Mesenchymal stem cell (in vitro differentiated cells and primary cell): Measurements from ENCODE around the gene ATF4.

Experiments used
- DNase-seq: peaks from one replicate; pipeline ENCODE4 v3.0.0-alpha.2; 2013
- H2AFZ ChIP-seq: one replicate; pipeline ENCODE4 v1.6.1; 2013; ENCODE audit warnings: low read depth, mild to moderate bottlenecking, control low read depth, inconsistent platforms, low read length, moderate library complexity
- H2AK5ac ChIP-seq: 2 replicates; pipeline ENCODE4 v1.6.1; 2013; ENCODE audit warnings: low read length, moderate library complexity, mild to moderate bottlenecking, inconsistent platforms; ENCODE audit not compliant: severe bottlenecking
- H2BK120ac ChIP-seq: one replicate; pipeline ENCODE4 v1.6.1; 2013; ENCODE audit warnings: low read depth, mild to moderate bottlenecking, inconsistent platforms, low read length, moderate library complexity
- H2BK12ac ChIP-seq, 2 experiments: one replicate each; pipeline ENCODE4 v1.6.1; 2013; ENCODE audit warnings: inconsistent platforms in 2 of 2, low read length in 2 of 2, mild to moderate bottlenecking in 2 of 2, moderate library complexity in 2 of 2, control low read depth in 1 of 2
- H2BK15ac ChIP-seq: one replicate; pipeline ENCODE4 v1.6.1; 2013; ENCODE audit warnings: mild to moderate bottlenecking, low read depth, inconsistent platforms; ENCODE audit not compliant: poor library complexity, severe bottlenecking
- H2BK5ac ChIP-seq: 2 replicates; pipeline ENCODE4 v1.6.1; 2013; ENCODE audit warnings: low read depth, mild to moderate bottlenecking, low read length, control low read depth, inconsistent platforms; ENCODE audit not compliant: poor library complexity, severe bottlenecking
- H3K14ac ChIP-seq, 2 experiments: one replicate each; pipeline ENCODE4 v1.6.1; 2013; ENCODE audit warnings: inconsistent platforms in 2 of 2, low read length in 2 of 2, control low read depth in 1 of 2, mild to moderate bottlenecking in 1 of 2, moderate library complexity in 1 of 2
- H3K18ac ChIP-seq, 2 experiments: one replicate each; pipeline ENCODE4 v1.6.1; 2013; ENCODE audit warnings: inconsistent platforms in 2 of 2, low read length in 2 of 2, control low read depth in 1 of 2, low read depth in 1 of 2, mild to moderate bottlenecking in 1 of 2
- H3K23ac ChIP-seq, 2 experiments: one replicate each; pipeline ENCODE4 v1.6.1; 2013; ENCODE audit warnings: inconsistent platforms in 2 of 2, low read length in 2 of 2, mild to moderate bottlenecking in 2 of 2, moderate library complexity in 2 of 2, control low read depth in 1 of 2
- H3K27ac ChIP-seq: 2 replicates; pipeline ENCODE4 v1.5.1; 2013; ENCODE audit warnings: mild to moderate bottlenecking, moderate library complexity, low read length, control low read depth, inconsistent platforms; ENCODE audit not compliant: poor library complexity, severe bottlenecking
- H3K27me3 ChIP-seq, 2 experiments: 2 replicates each; pipeline versions ENCODE4 v1.6.1 to v1.7.0; 2013; ENCODE audit warnings: low read length in 2 of 2, mild to moderate bottlenecking in 2 of 2, moderate library complexity in 2 of 2, control low read depth in 1 of 2, inconsistent platforms in 1 of 2; ENCODE audit not compliant: control insufficient read depth in 1 of 2, insufficient read depth in 1 of 2
- H3K36me3 ChIP-seq, 2 experiments: 2 replicates each; pipeline versions ENCODE4 v1.6.1 to v1.7.0; 2013; ENCODE audit warnings: low read length in 2 of 2, control low read depth in 1 of 2, inconsistent platforms in 1 of 2, low read depth in 1 of 2, mild to moderate bottlenecking in 1 of 2; ENCODE audit not compliant: insufficient read depth in 2 of 2, control insufficient read depth in 1 of 2
- H3K4ac ChIP-seq, 2 experiments: one replicate each; pipeline ENCODE4 v1.6.1; 2013; ENCODE audit warnings: inconsistent platforms in 2 of 2, low read length in 2 of 2, mild to moderate bottlenecking in 2 of 2, moderate library complexity in 2 of 2, control low read depth in 1 of 2, low read depth in 1 of 2
- H3K4me1 ChIP-seq: 2 replicates; pipeline ENCODE4 v1.6.1; 2013; ENCODE audit warnings: low read depth, low read length, control low read depth; ENCODE audit not compliant: control insufficient read depth, insufficient read depth
- H3K4me2 ChIP-seq: 2 replicates; pipeline ENCODE4 v1.6.1; 2013; ENCODE audit warnings: low read length, mild to moderate bottlenecking, inconsistent platforms; ENCODE audit not compliant: poor library complexity, severe bottlenecking
- H3K4me3 ChIP-seq, 2 experiments: 2 replicates each; pipeline versions ENCODE4 v1.5.1 to v1.7.0; 2013; ENCODE audit warnings: low read length in 2 of 2, mild to moderate bottlenecking in 2 of 2, control low read depth in 1 of 2, low read depth in 1 of 2; ENCODE audit not compliant: insufficient read depth in 1 of 2
- H3K79me1 ChIP-seq: replicated peaks from 2 replicates; pipeline ENCODE4 v1.6.1; 2013; ENCODE audit warnings: mild to moderate bottlenecking, control low read depth, low read length, inconsistent platforms; ENCODE audit not compliant: poor library complexity, severe bottlenecking
- H3K9ac ChIP-seq: 2 replicates; pipeline ENCODE4 v1.7.0; 2013; ENCODE audit warnings: mild to moderate bottlenecking, low read length, moderate library complexity
- H3K9me3 ChIP-seq: 2 replicates; pipeline ENCODE4 v1.7.0; 2013; ENCODE audit warnings: mild to moderate bottlenecking, low read length; ENCODE audit not compliant: control insufficient read depth
- H4K8ac ChIP-seq: one replicate; pipeline ENCODE4 v1.6.1; 2013; ENCODE audit warnings: inconsistent platforms, mild to moderate bottlenecking, low read length, moderate library complexity
- H4K91ac ChIP-seq: one replicate; pipeline ENCODE4 v1.6.1; 2013; ENCODE audit warnings: mild to moderate bottlenecking, low read length, inconsistent platforms
- WGBS: methylation state at CpG from one replicate; pipeline ENCODE4 v1.1.7; 2013; ENCODE audit warnings: mixed read lengths; 5-methylcytosine and 5-hydroxymethylcytosine counted together

ATF4 gene

GRCh38 chr22:39511226-39511625 is 9.1 kb upstream of the ATF4 start:
- no peak overlapping the region for H3K14ac ChIP-seq

GRCh38 chr22:39512026-39512425 is 8.3 kb upstream of the ATF4 start:
- Histone ChIP-seq H3K4me3 (no peak overlapping the region), H3K9ac (no peak overlapping the region), H2AFZ (no peak overlapping the region), H2AK5ac (no peak overlapping the region), H3K4me1 (no peaks in the 10 kb centered on the region), H4K91ac (no peak overlapping the region), H3K36me3 (peaks cover 73 to 91% of the 10 kb centered on the region in 2 experiments), H3K27me3 (no peaks in the 10 kb centered on the region), H2BK12ac (no peak overlapping the region), H3K79me1 (peaks cover 53% of the 10 kb centered on the region), H3K14ac (no peak overlapping the region), H3K4ac (no peak overlapping the region), H3K18ac (no peak overlapping the region), H2BK15ac (no peak overlapping the region), H3K27ac (no peak overlapping the region), H3K23ac (no peak overlapping the region), H3K9me3 (no peaks in the 10 kb centered on the region), H2BK120ac (no peak overlapping the region), H3K4me2 (no peak overlapping the region), H4K8ac (no peak overlapping the region), H2BK5ac (no peak overlapping the region)
- WGBS: 97% methylated on average over 10 of the region's 10 CpGs
- no peak for DNase-seq

More at GRCh38 chr22:39511226-39511625, 9.1 kb upstream of the ATF4 start:
- H3K9me3 ChIP-seq: no peaks in the 10 kb centered on the region
- no peak overlapping the region for H2AK5ac ChIP-seq
- 97% methylated on average over 11 of the region's 13 CpGs for WGBS
- peak overlapping the region; percentile 4 for H4K8ac ChIP-seq
- no peak overlapping the region for H2AFZ ChIP-seq
- no peaks in the 10 kb centered on the region for H3K27me3 ChIP-seq
- H2BK15ac ChIP-seq: no peak overlapping the region
- peaks cover 74 to 93% of the 10 kb centered on the region in 2 experiments for H3K36me3 ChIP-seq
- no peak for DNase-seq
- no peak overlapping the region for H3K4ac ChIP-seq
- H3K23ac ChIP-seq: no peak overlapping the region
- H3K9ac ChIP-seq: no peak overlapping the region
- H3K4me3 ChIP-seq: peak overlapping the region in 1 of 2 experiments; percentile 36
- peaks cover 54% of the 10 kb centered on the region for H3K79me1 ChIP-seq
- no peak overlapping the region for H2BK12ac ChIP-seq
- no peak overlapping the region for H4K91ac ChIP-seq
- no peaks in the 10 kb centered on the region for H3K4me1 ChIP-seq
- H2BK5ac ChIP-seq: no peak overlapping the region
- no peak overlapping the region for H3K4me2 ChIP-seq
- no peak overlapping the region for H3K18ac ChIP-seq
- no peak overlapping the region for H2BK120ac ChIP-seq
- H3K27ac ChIP-seq: no peak overlapping the region

GRCh38 chr22:39513791-39514190 is 6.6 kb upstream of the ATF4 start:
- Histone ChIP-seq H3K27ac (no peak overlapping the region), H2BK120ac (no peak overlapping the region), H2BK15ac (no peak overlapping the region), H3K4me3 (no peak overlapping the region), H3K79me1 (peaks cover 54% of the 10 kb centered on the region), H3K4me2 (no peak overlapping the region), H3K9me3 (no peaks in the 10 kb centered on the region), H2BK5ac (no peak overlapping the region), H4K91ac (no peak overlapping the region), H3K4me1 (peaks cover 2% of the 10 kb centered on the region), H3K36me3 (peaks cover 65 to 86% of the 10 kb centered on the region in 2 experiments), H3K18ac (no peak overlapping the region), H3K14ac (no peak overlapping the region), H2AFZ (no peak overlapping the region), H2BK12ac (no peak overlapping the region), H3K27me3 (no peaks in the 10 kb centered on the region), H4K8ac (no peak overlapping the region), H3K9ac (no peak overlapping the region), H3K4ac (no peak overlapping the region), H3K23ac (no peak overlapping the region), H2AK5ac (no peak overlapping the region)
- DNase-seq: no peak
- 95% methylated on average over 18 of the region's 18 CpGs for WGBS

GRCh38 chr22:39514373-39514973 is 5.9 kb upstream of the ATF4 start:
- Histone ChIP-seq H3K27ac (no peak overlapping the region), H2AFZ (no peak overlapping the region), H2BK15ac (no peak overlapping the region), H3K4me3 (no peak overlapping the region), H3K4me2 (no peak overlapping the region), H3K18ac (no peak overlapping the region), H2AK5ac (no peak overlapping the region), H2BK120ac (no peak overlapping the region), H3K36me3 (peaks cover 60 to 80% of the 10 kb centered on the region in 2 experiments), H3K4ac (no peak overlapping the region), H2BK5ac (no peak overlapping the region), H3K27me3 (no peaks in the 10 kb centered on the region), H3K79me1 (peaks cover 49% of the 10 kb centered on the region), H2BK12ac (no peak overlapping the region), H3K9me3 (no peaks in the 10 kb centered on the region), H4K8ac (no peak overlapping the region), H3K14ac (no peak overlapping the region), H3K9ac (peak overlapping the region; percentile 27), H3K23ac (no peak overlapping the region), H3K4me1 (peaks cover 6% of the 10 kb centered on the region), H4K91ac (no peak overlapping the region)
- 53% methylated on average over 8 of the region's 8 CpGs for WGBS
- no peak for DNase-seq
